Osteoblast (primary cell): ENCODE measurements around the gene HK2. TPM values are rescaled to one million over a fixed set of nuclear protein-coding genes. Genes with fewer than 3 reads are reported as not detected.

ENCODE experiments used
- DNase-seq: peaks from one replicate; pipeline ENCODE4 v3.0.0; 2011; ENCODE audit warnings: low spot score, mixed read lengths; ENCODE audit not compliant: insufficient read length; ENCODE audit errors: missing footprints
- H2AFZ ChIP-seq: 2 replicates; pipeline ENCODE4 v1.6.0; 2011; ENCODE audit warnings: mild to moderate bottlenecking, low read length
- H3K27ac ChIP-seq: 2 replicates; pipeline ENCODE4 v1.5.1; 2011; ENCODE audit warnings: mild to moderate bottlenecking, low read depth, low read length, moderate library complexity
- H3K27me3 ChIP-seq: 2 replicates; pipeline ENCODE4 v1.6.0; 2012; ENCODE audit warnings: mild to moderate bottlenecking, control low read depth, inconsistent platforms, low read length, moderate library complexity; ENCODE audit not compliant: insufficient read depth
- H3K36me3 ChIP-seq: 2 replicates; pipeline ENCODE4 v1.5.1; 2011; ENCODE audit warnings: mild to moderate bottlenecking, low read length, control low read depth, moderate library complexity; ENCODE audit not compliant: insufficient read depth
- H3K4me1 ChIP-seq: 2 replicates; pipeline ENCODE4 v1.5.1; 2011; ENCODE audit warnings: mild to moderate bottlenecking, low read length, control low read depth, moderate library complexity; ENCODE audit not compliant: insufficient read depth
- H3K4me2 ChIP-seq: 2 replicates; pipeline ENCODE4 v1.6.0; 2011; ENCODE audit warnings: mild to moderate bottlenecking, low read length; ENCODE audit not compliant: insufficient read depth
- H3K4me3 ChIP-seq: fragments of 200-600 bp; sonication (generic); 3 replicates; pipeline ENCODE4 v1.5.1; 2012; ENCODE audit warnings: mild to moderate bottlenecking, low read length, inconsistent platforms; ENCODE audit not compliant: insufficient read depth
- H3K79me2 ChIP-seq: 2 replicates; pipeline ENCODE4 v1.6.0; 2012; ENCODE audit warnings: mild to moderate bottlenecking, low read length, control low read depth, inconsistent platforms; ENCODE audit not compliant: insufficient read depth
- H3K9me3 ChIP-seq: 2 replicates; pipeline ENCODE4 v1.5.1; 2011; ENCODE audit warnings: low read depth, low read length, control low read depth
- H4K20me1 ChIP-seq: 2 replicates; pipeline ENCODE4 v1.6.0; 2012; ENCODE audit warnings: mild to moderate bottlenecking, low read length, control low read depth; ENCODE audit not compliant: insufficient read depth
- CTCF ChIP-seq: IDR thresholded peaks from 2 replicates; pipeline ENCODE4 v1.5.1; 2011; ENCODE audit warnings: mild to moderate bottlenecking, low read depth, low read length, moderate library complexity; ENCODE audit errors: extremely low read depth
- total RNA-seq: library from RNA; depleted of rRNA; stranded (reverse); fragments of >200 nt; gene quantifications from 2 replicates; pipeline ENCODE4 v1.2.3, GENCODE V29; 2012

The HK2 gene
- total RNA-seq, 1 donor: 76.4 TPM

GRCh38 chr2:74858281-74858680, 24.4 kb downstream of the HK2 start:
- Histone ChIP-seq H4K20me1 (no peaks in the 10 kb centered on the region), H2AFZ (no peak overlapping the region), H3K4me3 (no peak overlapping the region), H3K4me2 (no peak overlapping the region), H3K4me1 (no peaks in the 10 kb centered on the region), H3K36me3 (peaks cover 16% of the 10 kb centered on the region), H3K27me3 (no peaks in the 10 kb centered on the region), H3K9me3 (no peaks in the 10 kb centered on the region), H3K27ac (no peak overlapping the region), H3K79me2 (peaks cover 51% of the 10 kb centered on the region)
- DNase-seq: no peak
- TF ChIP-seq CTCF: no peak

DNA sequence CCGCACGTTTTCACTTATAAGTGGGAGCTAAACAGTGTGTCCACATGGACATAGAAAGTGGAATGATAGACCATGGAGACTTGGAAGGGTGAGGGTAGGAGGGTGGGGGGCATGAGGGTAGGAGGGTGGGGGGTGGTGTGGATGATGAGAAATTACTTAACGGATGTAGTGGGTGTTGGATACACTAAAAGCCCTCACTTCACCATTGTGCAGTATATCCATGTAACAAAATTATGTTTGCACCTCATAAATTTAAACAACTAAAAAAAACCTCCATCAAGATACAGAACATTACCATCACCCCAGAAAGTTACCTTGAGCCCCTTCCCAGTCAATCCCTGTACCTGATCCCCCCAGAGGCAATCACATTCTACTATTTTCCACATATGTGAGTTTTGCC, 26.2 kb downstream of the HK2 start:
- Histone ChIP-seq H3K36me3 (peaks cover 8% of the 10 kb centered on the region), H3K4me2 (no peak overlapping the region), H3K4me1 (peaks cover 6% of the 10 kb centered on the region), H4K20me1 (no peaks in the 10 kb centered on the region), H3K79me2 (peaks cover 43% of the 10 kb centered on the region), H2AFZ (no peak overlapping the region), H3K27ac (no peak overlapping the region), H3K4me3 (no peak overlapping the region), H3K27me3 (no peaks in the 10 kb centered on the region), H3K9me3 (no peaks in the 10 kb centered on the region)
- no peak for DNase-seq
- no peak for TF ChIP-seq CTCF

DNA sequence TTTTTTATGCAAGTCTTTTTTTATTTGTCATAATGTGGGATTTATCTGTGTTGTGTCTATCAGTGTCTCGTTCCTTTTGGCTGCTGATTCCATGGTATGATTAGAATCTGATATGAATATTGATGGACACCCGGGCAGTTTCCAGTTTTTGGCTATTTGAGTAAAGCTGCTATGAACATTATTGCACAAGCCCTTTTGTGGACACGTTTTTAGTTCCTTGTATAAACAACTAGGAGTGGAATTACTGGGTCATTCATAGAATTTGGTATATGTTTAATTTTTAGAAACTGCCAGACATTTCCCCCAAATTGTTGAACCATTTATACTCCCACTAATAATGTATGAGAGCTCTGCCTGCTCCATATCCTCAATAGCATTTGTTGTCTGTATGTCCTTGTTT, 26.6 kb downstream of the HK2 start:
- Histone ChIP-seq H4K20me1 (no peaks in the 10 kb centered on the region), H3K9me3 (no peaks in the 10 kb centered on the region), H3K4me1 (peaks cover 10% of the 10 kb centered on the region), H2AFZ (no peak overlapping the region), H3K27me3 (no peaks in the 10 kb centered on the region), H3K79me2 (peaks cover 42% of the 10 kb centered on the region), H3K36me3 (peaks cover 8% of the 10 kb centered on the region), H3K4me2 (no peak overlapping the region), H3K27ac (no peak overlapping the region), H3K4me3 (no peak overlapping the region)
- no peak for TF ChIP-seq CTCF
- no peak for DNase-seq

DNA sequence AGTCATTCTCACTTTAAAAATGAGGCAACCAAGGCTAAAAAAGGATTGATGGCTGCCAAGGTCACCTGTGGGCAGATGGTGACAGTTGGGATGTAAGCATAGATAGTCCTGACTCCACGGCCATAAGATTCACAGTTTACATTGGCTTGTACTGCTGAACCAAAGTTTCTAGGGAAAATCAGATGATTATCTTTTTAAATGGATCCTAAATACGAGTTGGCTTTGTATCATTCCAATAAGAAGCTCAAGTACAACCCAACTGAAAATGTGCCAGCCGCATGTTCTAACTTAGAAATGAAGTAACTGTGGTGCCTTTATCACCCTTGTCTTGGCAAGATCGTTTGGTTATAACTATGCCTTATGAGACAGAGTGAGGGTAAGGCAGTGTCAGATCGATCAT, 27.6 kb downstream of the HK2 start:
- no peaks in the 10 kb centered on the region for H4K20me1 ChIP-seq

More for the DNA sequence above, 27.6 kb downstream of the HK2 start:
- DNase-seq: no peak
- Histone ChIP-seq H3K36me3 (peaks cover 8% of the 10 kb centered on the region), H3K4me2 (no peak overlapping the region), H3K27me3 (no peaks in the 10 kb centered on the region), H3K4me1 (peaks cover 16% of the 10 kb centered on the region), H2AFZ (no peak overlapping the region), H3K27ac (no peak overlapping the region), H3K9me3 (no peaks in the 10 kb centered on the region), H3K4me3 (no peak overlapping the region), H3K79me2 (peaks cover 46% of the 10 kb centered on the region)
- no peak for TF ChIP-seq CTCF
